Fibroblast of lung (primary cell): Measurements from ENCODE around the gene NDOR1. TPM values are rescaled to one million over a fixed set of nuclear protein-coding genes. Genes with fewer than 3 reads are reported as not detected.

Source experiments
- DNase-seq, 2 donors: peaks; one replicate each; pipeline versions ENCODE4 v3.0.0 to v3.0.0-alpha.2; 2010; ENCODE audit warnings: low read depth in 2 of 2
- H2AFZ ChIP-seq: 2 replicates; pipeline ENCODE4 v1.5.1; 2012; ENCODE audit warnings: low read length, control low read depth, inconsistent platforms
- H3K27ac ChIP-seq: 2 replicates; pipeline ENCODE4 v1.5.1; 2011; ENCODE audit warnings: low read length, control low read depth; ENCODE audit not compliant: insufficient read depth
- H3K27me3 ChIP-seq: 2 replicates; pipeline ENCODE4 v1.5.1; 2011; ENCODE audit warnings: mild to moderate bottlenecking, low read length; ENCODE audit not compliant: control insufficient read depth, insufficient read depth
- H3K36me3 ChIP-seq: 2 replicates; pipeline ENCODE4 v1.5.1; 2011; ENCODE audit warnings: low read length; ENCODE audit not compliant: control insufficient read depth, insufficient read depth
- H3K4me1 ChIP-seq: 2 replicates; pipeline ENCODE4 v1.5.1; 2011; ENCODE audit warnings: low read length; ENCODE audit not compliant: control insufficient read depth, insufficient read depth; ENCODE audit errors: extremely low read depth
- H3K4me2 ChIP-seq: 2 replicates; pipeline ENCODE4 v1.5.1; 2011; ENCODE audit warnings: low read length, control low read depth; ENCODE audit not compliant: insufficient read depth; ENCODE audit errors: extremely low read depth
- H3K4me3 ChIP-seq, 4 experiments: fragments of 200-600 bp in 1 of 4; sonication (generic) in 1 of 4; replicated peaks in 1 of 4; 2 replicates each; pipeline ENCODE4 v1.5.1; 2011 to 2016; ENCODE audit warnings: low read length in 4 of 4, low read depth in 3 of 4, mild to moderate bottlenecking in 3 of 4, control low read depth in 2 of 4, inconsistent platforms in 1 of 4, mixed read lengths in 1 of 4; ENCODE audit not compliant: insufficient read depth in 1 of 4; ENCODE audit errors: control extremely low read depth in 1 of 4
- H3K79me2 ChIP-seq: 2 replicates; pipeline ENCODE4 v1.5.1; 2012; ENCODE audit warnings: mild to moderate bottlenecking, low read length, inconsistent platforms; ENCODE audit not compliant: control insufficient read depth, insufficient read depth
- H3K9ac ChIP-seq: 2 replicates; pipeline ENCODE4 v1.5.1; 2011; ENCODE audit warnings: mild to moderate bottlenecking, low read length, control low read depth; ENCODE audit not compliant: insufficient read depth
- H3K9me3 ChIP-seq: 2 replicates; pipeline ENCODE4 v1.5.1; 2012; ENCODE audit warnings: low read depth, low read length; ENCODE audit not compliant: control insufficient read depth, insufficient read depth
- H4K20me1 ChIP-seq: 2 replicates; pipeline ENCODE4 v1.5.1; 2011; ENCODE audit warnings: low read length; ENCODE audit not compliant: control insufficient read depth, insufficient read depth; ENCODE audit errors: extremely low read depth
- CTCF ChIP-seq, 2 donors: IDR thresholded peaks in 1 of 2; conservative IDR thresholded peaks in 1 of 2; 1 replicate in 1 of 2; 2 replicates in 1 of 2; pipeline ENCODE4 v1.5.1; 2011 to 2012; ENCODE audit warnings: low read length in 2 of 2, control low read depth in 1 of 2, inconsistent platforms in 1 of 2, low read depth in 1 of 2, mild to moderate bottlenecking in 1 of 2
- EZH2 ChIP-seq: IDR thresholded peaks from 2 replicates; pipeline ENCODE4 v1.5.1; 2012; ENCODE audit warnings: low read length, control low read depth, mild to moderate bottlenecking; ENCODE audit errors: missing control alignments
- polyA plus RNA-seq, 2 donors: library from polyadenylated mRNA; depleted of rRNA in 1 of 2; stranded (reverse) in 1 of 2; unstranded in 1 of 2; fragments of >200 nt; gene quantifications; 2 replicates each; pipeline ENCODE4 v1.2.1, GENCODE V29; 2011 to 2012; ENCODE audit warnings: missing spikeins in 1 of 2
- total RNA-seq: library from RNA; depleted of rRNA; stranded (reverse); fragments of >200 nt; gene quantifications from 2 replicates; pipeline ENCODE4 v1.2.1, GENCODE V29; 2014

Gene NDOR1
- total and polyA plus RNA-seq, 2 donors (not counting 1 experiment from before 2014, with no cell fraction given) = 2.4 to 3.1 TPM

GRCh38 chr9:137195525-137196220 is 9.8 kb upstream of the NDOR1 start:
- H3K4me1 ChIP-seq = peaks cover 2% of the 10 kb centered on the region
- peaks cover 9% of the 10 kb centered on the region for H3K79me2 ChIP-seq
- H3K27ac ChIP-seq = no peak overlapping the region
- no peak for DNase-seq
- H3K27me3 ChIP-seq = no peaks in the 10 kb centered on the region
- H3K36me3 ChIP-seq = peaks cover 11% of the 10 kb centered on the region
- no peak overlapping the region for H3K4me3 ChIP-seq
- TF ChIP-seq CTCF (conservative IDR thresholded peaks at IDR 0.05 in 1 of 2, IDR thresholded peaks at IDR 0.05 in 1 of 2; ENCODE audit: low read depth in 1 of 2, low read length in 2 of 2) (no peak), EZH2 (no peak)
- no peak overlapping the region for H3K4me2 ChIP-seq
- no peaks in the 10 kb centered on the region for H4K20me1 ChIP-seq
- H3K9me3 ChIP-seq = no peaks in the 10 kb centered on the region
- H3K9ac ChIP-seq = no peak overlapping the region
- H2AFZ ChIP-seq = no peak overlapping the region

- H3K9me3 ChIP-seq = no peaks in the 10 kb centered on the region
- TF ChIP-seq EZH2 = no peak
- TF ChIP-seq CTCF (conservative IDR thresholded peaks at IDR 0.05 in 1 of 2, IDR thresholded peaks at IDR 0.05 in 1 of 2; ENCODE audit: low read depth in 1 of 2, low read length in 2 of 2) = no peak
- no peaks in the 10 kb centered on the region for H4K20me1 ChIP-seq
- H3K9ac ChIP-seq = no peak overlapping the region
- no peak overlapping the region for H3K27ac ChIP-seq
- H3K79me2 ChIP-seq = peaks cover 10% of the 10 kb centered on the region
- H3K27me3 ChIP-seq = no peaks in the 10 kb centered on the region
- no peak for DNase-seq
- H3K36me3 ChIP-seq = no peaks in the 10 kb centered on the region
- H3K4me3 ChIP-seq = peak overlapping the region in 1 of 4 experiments; percentile 54
- H3K4me2 ChIP-seq = peak overlapping the region; percentile 68
- H2AFZ ChIP-seq = no peak overlapping the region
- peaks cover 8% of the 10 kb centered on the region for H3K4me1 ChIP-seq
These were observed 7.2 kb upstream of the NDOR1 start for GRCh38 chr9:137198051-137198901.

- no peak overlapping the region for H2AFZ ChIP-seq
- no peaks in the 10 kb centered on the region for H3K36me3 ChIP-seq
- H3K27me3 ChIP-seq = no peaks in the 10 kb centered on the region
- peaks cover 14% of the 10 kb centered on the region for H3K79me2 ChIP-seq
- TF ChIP-seq CTCF (conservative IDR thresholded peaks at IDR 0.05 in 1 of 2, IDR thresholded peaks at IDR 0.05 in 1 of 2; ENCODE audit: low read depth in 1 of 2, low read length in 2 of 2) = no peak
- TF ChIP-seq EZH2 = no peak
- H3K4me1 ChIP-seq = peaks cover 8% of the 10 kb centered on the region
- peak overlapping the region in 1 of 4 experiments; percentile 54 for H3K4me3 ChIP-seq
- no peak overlapping the region for H3K9ac ChIP-seq
- no peaks in the 10 kb centered on the region for H4K20me1 ChIP-seq
- peak overlapping the region; percentile 78 for H3K4me2 ChIP-seq
- H3K9me3 ChIP-seq = no peaks in the 10 kb centered on the region
- DNase-seq = no peak
- no peak overlapping the region for H3K27ac ChIP-seq
These were observed 6.6 kb upstream of the NDOR1 start for GRCh38 chr9:137198902-137199283.
